IMR-90 (cell line): ENCODE results near the gene SLC7A4. TPM values are rescaled to one million over a fixed set of nuclear protein-coding genes. Genes with fewer than 3 reads are reported as not detected.
"Not testable (repeated sequence)": the region's sequence is repeated elsewhere in the genome, so short reads cannot be mapped to it uniquely, and the experiment has no call there.

ENCODE experiments used
- ATAC-seq: fragments of 200-7000 bp; cut with Tn5 transposase; 2 replicates; pipeline ENCODE4 v1.9.1; 2020; ENCODE audit warnings: low read depth, mild to moderate bottlenecking, moderate library complexity
- BruUV-seq: library from RNA; stranded (reverse); fragments of 400-500 nt; replicated peaks from 2 replicates; lab custom pipeline; 2021; lab: Mats Ljungman, UMichigan
- CTCF ChIA-PET: fragments of 300-600 bp; formaldehyde crosslinking; extraction: SDS; loops from one replicate; lab custom pipeline; 2021; ENCODE audit warnings: antibody characterized with exemption; lab: Yijun Ruan, JAX
- POLR2A ChIA-PET: fragments of 300-600 bp; sonication (Branson Sonifier 250); formaldehyde crosslinking; loops from one replicate; lab custom pipeline; 2022; ENCODE audit warnings: antibody characterized with exemption; ENCODE audit not compliant: unreplicated experiment; lab: Charles Lee
- DNase-seq: peaks from one replicate; pipeline ENCODE4 v3.0.0; 2013
- H2AFZ ChIP-seq: replicated peaks from 2 replicates; pipeline ENCODE3; 2013; ENCODE audit warnings: low read length, mild to moderate bottlenecking; ENCODE audit not compliant: poor library complexity
- H2AK5ac ChIP-seq: 2 replicates; pipeline ENCODE4 v1.6.1; 2013; ENCODE audit warnings: low read depth, low read length, inconsistent platforms
- H2AK9ac ChIP-seq: replicated peaks from 2 replicates; pipeline ENCODE3; 2013; ENCODE audit warnings: mild to moderate bottlenecking, low read depth, low read length, moderate library complexity; ENCODE audit not compliant: poor library complexity
- H2BK120ac ChIP-seq: 2 replicates; pipeline ENCODE4 v1.6.1; 2013; ENCODE audit warnings: low read depth, low read length, inconsistent platforms
- H2BK15ac ChIP-seq: 3 replicates; pipeline ENCODE4 v1.6.1; 2013; ENCODE audit warnings: low read depth, low read length, inconsistent platforms
- H2BK20ac ChIP-seq: 2 replicates; pipeline ENCODE4 v1.6.1; 2013; ENCODE audit warnings: low read depth, mild to moderate bottlenecking, inconsistent platforms, low read length, moderate library complexity
- H2BK5ac ChIP-seq: 2 replicates; pipeline ENCODE4 v1.6.1; 2013; ENCODE audit warnings: mild to moderate bottlenecking, low read depth, low read length, inconsistent platforms; ENCODE audit not compliant: poor library complexity, severe bottlenecking
- H3K14ac ChIP-seq: replicated peaks from 2 replicates; pipeline ENCODE4 v1.6.1; 2013; ENCODE audit warnings: low read depth, low read length, inconsistent platforms
- H3K18ac ChIP-seq: 2 replicates; pipeline ENCODE4 v1.6.1; 2013; ENCODE audit warnings: low read depth, low read length, control low read depth
- H3K23ac ChIP-seq: 2 replicates; pipeline ENCODE4 v1.6.1; 2013; ENCODE audit warnings: low read depth, low read length, inconsistent platforms
- H3K27ac ChIP-seq: 2 replicates; pipeline ENCODE4 v1.5.1; 2013; ENCODE audit warnings: mild to moderate bottlenecking, control low read depth, low read length; ENCODE audit not compliant: insufficient read depth
- H3K27me3 ChIP-seq: 2 replicates; pipeline ENCODE4 v1.6.1; 2013; ENCODE audit warnings: low read length; ENCODE audit not compliant: control insufficient read depth, insufficient read depth
- H3K36me3 ChIP-seq: 2 replicates; pipeline ENCODE4 v1.6.1; 2013; ENCODE audit warnings: low read length, mixed read lengths; ENCODE audit not compliant: control insufficient read depth, insufficient read depth
- H3K4ac ChIP-seq: 2 replicates; pipeline ENCODE4 v1.6.1; 2013; ENCODE audit warnings: low read depth, low read length, inconsistent platforms
- H3K4me1 ChIP-seq: 2 replicates; pipeline ENCODE4 v1.6.1; 2013; ENCODE audit warnings: low read length, mixed read lengths; ENCODE audit not compliant: control insufficient read depth, insufficient read depth
- H3K4me2 ChIP-seq: 2 replicates; pipeline ENCODE4 v1.6.1; 2013; ENCODE audit warnings: low read depth, mild to moderate bottlenecking, control low read depth, low read length, moderate library complexity
- H3K4me3 ChIP-seq: 2 replicates; pipeline ENCODE4 v1.5.1; 2013; ENCODE audit warnings: low read depth, mild to moderate bottlenecking, control low read depth, low read length, moderate library complexity; ENCODE audit not compliant: insufficient read depth
- H3K56ac ChIP-seq: 2 replicates; pipeline ENCODE4 v1.6.1; 2013; ENCODE audit warnings: low read length, inconsistent platforms; ENCODE audit not compliant: insufficient read depth; ENCODE audit errors: extremely low read depth
- H3K79me1 ChIP-seq, 2 experiments: 2 replicates each; pipeline ENCODE4 v1.6.1; 2013; ENCODE audit warnings: low read length in 2 of 2, inconsistent platforms in 1 of 2, low read depth in 1 of 2
- H3K9ac ChIP-seq: 2 replicates; pipeline ENCODE4 v1.6.1; 2013; ENCODE audit warnings: low read depth, low read length, control low read depth
- H3K9me1 ChIP-seq: 2 replicates; pipeline ENCODE4 v1.6.1; 2013; ENCODE audit warnings: low read length, inconsistent platforms; ENCODE audit not compliant: insufficient read depth
- H3K9me3 ChIP-seq: 2 replicates; pipeline ENCODE4 v1.6.1; 2013; ENCODE audit warnings: low read length; ENCODE audit not compliant: control insufficient read depth, insufficient read depth
- H4K20me1 ChIP-seq: 2 replicates; pipeline ENCODE4 v1.6.1; 2013; ENCODE audit warnings: low read length, inconsistent platforms; ENCODE audit not compliant: insufficient read depth
- H4K5ac ChIP-seq: 2 replicates; pipeline ENCODE4 v1.6.1; 2013; ENCODE audit warnings: mild to moderate bottlenecking, low read depth, low read length, control low read depth
- H4K8ac ChIP-seq, 2 experiments: 2 replicates each; pipeline ENCODE4 v1.6.1; 2013; ENCODE audit warnings: low read depth in 2 of 2, low read length in 2 of 2, control low read depth in 1 of 2, inconsistent platforms in 1 of 2
- H4K91ac ChIP-seq: 2 replicates; pipeline ENCODE4 v1.6.1; 2013; ENCODE audit warnings: low read depth, low read length, inconsistent platforms; ENCODE audit not compliant: insufficient read depth
- RCOR1 ChIP-seq: IDR thresholded peaks from 2 replicates; pipeline ENCODE4 v1.6.1; 2012; ENCODE audit warnings: mild to moderate bottlenecking, low read length, improper control_type of control experiment; ENCODE audit not compliant: insufficient replicate concordance
- WGBS, 2 experiments: methylation state at CpG; one replicate each; pipeline versions ENCODE4 v1.1.5 to v1.1.7; 2013; ENCODE audit warnings: missing lambda C conversion rate in 2 of 2; ENCODE audit not compliant: insufficient read length in 1 of 2; ENCODE audit errors: extremely low coverage in 2 of 2; 5-methylcytosine and 5-hydroxymethylcytosine counted together
- dilution Hi-C: fragments of 300-500 bp; cut with HindIII; formaldehyde crosslinking; loops from one replicate; pipeline ENCODE4 v1.14.3; 2018; ENCODE audit warnings: low sequenced_read_pairs; ENCODE audit not compliant: unreplicated experiment
- in situ Hi-C: fragments of 300-500 bp; cut with MboI; formaldehyde crosslinking; loops from 3 replicates; pipeline ENCODE4 v1.14.3; 2019; ENCODE audit warnings: low sequenced_read_pairs, inconsistent platforms, mixed read lengths
- intact Hi-C: fragments of 100-400 bp; cut with micrococcal nuclease; formaldehyde crosslinking; loops from 2 replicates; pipeline ENCODE4 v1.10.0; 2022
- polyA plus RNA-seq, 3 experiments: library from polyadenylated mRNA; depleted of rRNA; stranded (reverse); fragments of >200 nt; gene quantifications; 2 replicates each; pipeline ENCODE4 v1.2.3, GENCODE V29; 2012; ENCODE audit warnings: low replicate concordance in 1 of 3
- total RNA-seq: library from RNA; depleted of rRNA; stranded (reverse); fragments of >200 nt; gene quantifications from 2 replicates; pipeline ENCODE4 v1.2.3, GENCODE V29; 2012

The SLC7A4 gene
- total and polyA plus RNA-seq, 2 of the 4 experiments (the other 2 are of a cell fraction), result 0.03 TPM; not detected in 1

DNA sequence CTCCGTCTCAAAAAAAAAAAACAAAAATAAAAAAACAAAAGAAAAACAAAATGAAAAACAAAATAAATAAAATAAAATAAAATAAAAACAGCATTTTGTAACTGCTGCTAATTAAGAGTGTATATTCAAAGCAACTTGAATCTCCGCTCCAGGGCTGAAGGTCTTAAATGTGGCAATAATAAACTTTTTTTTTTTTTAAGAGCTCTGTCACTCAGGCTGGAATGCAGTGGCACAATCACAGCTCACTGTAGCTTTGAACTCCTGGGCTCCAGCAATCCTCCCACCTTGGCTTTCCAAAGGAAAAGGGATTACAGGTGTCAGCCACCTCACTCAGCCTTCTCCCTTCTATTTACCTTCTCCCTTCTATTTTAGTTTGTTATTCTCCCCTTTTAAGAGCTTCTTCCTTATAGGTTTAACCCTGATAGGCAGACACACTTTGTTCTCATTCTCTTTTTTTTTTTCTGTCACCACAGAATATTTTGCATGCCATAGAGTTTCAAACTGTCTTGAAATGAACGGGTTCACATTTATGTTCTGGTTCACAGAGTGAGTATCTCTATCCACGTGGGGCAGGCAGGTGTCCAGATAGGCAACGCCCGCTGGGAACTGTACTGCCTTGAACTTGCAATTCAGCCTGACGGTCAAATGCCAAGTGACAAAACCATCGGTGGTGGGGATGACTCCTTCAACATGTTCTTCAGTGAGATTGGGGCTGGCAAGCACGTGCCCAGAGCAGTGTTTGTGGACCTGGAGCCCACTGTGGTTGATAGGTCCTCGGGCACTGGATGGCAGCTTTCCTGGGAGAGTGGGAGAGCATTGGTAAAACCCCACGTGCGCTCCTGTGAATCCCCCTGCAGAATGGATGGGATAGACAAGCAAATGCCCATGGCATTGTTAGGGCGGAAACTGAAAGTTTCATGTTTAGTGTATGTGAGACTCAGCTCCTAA, 32.8 kb upstream of the SLC7A4 start:
- in situ Hi-C loops (no loop called here), dilution Hi-C loops (no loop called here), intact Hi-C loops (no loop called here)
- H2BK120ac ChIP-seq, result no peak overlapping the region
- H3K4me1 ChIP-seq, result no peaks in the 10 kb centered on the region
- H3K56ac ChIP-seq, result no peak overlapping the region
- H3K14ac ChIP-seq, result no peak overlapping the region
- 56% methylated on average over 9 of the region's 13 CpGs; no CpG with 5 or more reads in 1 of the 2 experiments for WGBS, 2 experiments
- H3K4ac ChIP-seq, result no peak overlapping the region
- no peak overlapping the region for H2BK5ac ChIP-seq
- H2AK5ac ChIP-seq, result no peak overlapping the region
- DNase-seq (no peak), ATAC-seq (no peak)
- BruUV-seq, result no TSS peak
- no peak overlapping the region for H2BK20ac ChIP-seq
- no peak overlapping the region for H2AK9ac ChIP-seq
- no peaks in the 10 kb centered on the region for H3K9me1 ChIP-seq
- H3K79me1 ChIP-seq, result no peaks in the 10 kb centered on the region
- H3K36me3 ChIP-seq, result no peaks in the 10 kb centered on the region
- H4K5ac ChIP-seq, result no peak overlapping the region
- no peaks in the 10 kb centered on the region for H4K20me1 ChIP-seq
- no peak overlapping the region for H3K4me3 ChIP-seq
- H4K8ac ChIP-seq, result no peak overlapping the region
- H4K91ac ChIP-seq, result no peak overlapping the region
- no peak for TF ChIP-seq RCOR1
- H3K27ac ChIP-seq, result no peak overlapping the region
- ChIA-PET CTCF (interaction anchor here (0.5 kb wide), 1 partner anchor 31 kb away, joined by 7 read pairs; no protein-coding TSS in a partner anchor), POLR2A (no interaction called here)
- H3K18ac ChIP-seq, result no peak overlapping the region
- peaks cover 18% of the 10 kb centered on the region for H3K27me3 ChIP-seq
- no peak overlapping the region for H3K23ac ChIP-seq
- no peak overlapping the region for H2AFZ ChIP-seq
- no peak overlapping the region for H3K4me2 ChIP-seq
- H3K9ac ChIP-seq, result no peak overlapping the region
- no peaks in the 10 kb centered on the region for H3K9me3 ChIP-seq
- no peak overlapping the region for H2BK15ac ChIP-seq

DNA sequence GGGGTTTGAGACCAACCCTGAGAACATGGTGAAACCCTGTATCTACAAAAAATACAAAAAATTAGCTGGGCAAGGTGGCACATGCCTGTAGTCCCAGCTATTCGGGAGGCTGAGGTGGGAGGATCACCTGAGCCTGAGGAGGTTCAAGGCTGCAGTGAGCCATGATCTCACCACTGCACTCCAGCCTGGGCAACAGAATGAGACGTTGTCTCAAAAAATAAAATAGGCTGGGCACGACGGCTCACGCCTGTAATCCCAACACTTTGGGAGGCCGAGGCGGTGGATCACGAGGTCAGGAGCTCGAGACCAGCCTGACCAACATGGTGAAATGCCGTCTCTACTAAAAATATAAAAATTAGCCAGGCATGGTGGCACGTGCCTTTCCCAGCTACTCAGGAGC, 32.1 kb upstream of the SLC7A4 start:
- H3K4me1 ChIP-seq, H3K56ac ChIP-seq, H4K91ac ChIP-seq, H2AK9ac ChIP-seq, H2AK5ac ChIP-seq, in situ Hi-C loops, POLR2A ChIA-PET, H2BK20ac ChIP-seq, DNase-seq, H2AFZ ChIP-seq, H3K4me2 ChIP-seq, H4K20me1 ChIP-seq, H3K27ac ChIP-seq, H3K23ac ChIP-seq, H4K8ac ChIP-seq, H3K36me3 ChIP-seq, H3K9me3 ChIP-seq, H3K4me3 ChIP-seq, BruUV-seq, H3K9me1 ChIP-seq, dilution Hi-C loops, H3K18ac ChIP-seq, H3K9ac ChIP-seq, ATAC-seq, H3K4ac ChIP-seq, H2BK15ac ChIP-seq, intact Hi-C loops, H4K5ac ChIP-seq, H2BK5ac ChIP-seq, H3K79me1 ChIP-seq, H3K14ac ChIP-seq, H2BK120ac ChIP-seq: not testable (repeated sequence)
- CTCF ChIA-PET, result interaction anchor here (1.5 kb wide), 1 partner anchor 9 kb away, joined by 3 read pairs; no protein-coding TSS in a partner anchor
- WGBS, 2 experiments, result 70% methylated on average over 10 of the region's 11 CpGs; no CpG with 5 or more reads in 1 of the 2 experiments
- H3K27me3 ChIP-seq, result peaks cover 14% of the 10 kb centered on the region
